ENCODE results near the gene IFITM10. TPM values are rescaled to one million over a fixed set of nuclear protein-coding genes. Genes with fewer than 3 reads are reported as not detected.
A peak's percentile ranks its signal among the peaks of the same experiment; 100 is the strongest.

The IFITM10 gene
- total RNA-seq, 1 donor = 18.1 TPM

- H3K36me3 ChIP-seq (ENCODE audit: insufficient read depth, low read length) = peaks cover 29% of the 10 kb centered on the region
- peak overlapping the region; percentile 97 for H3K27ac ChIP-seq (ENCODE audit: low read depth, low read length)
- H3K4me1 ChIP-seq (ENCODE audit: insufficient read depth, low read length) = peaks cover 43% of the 10 kb centered on the region
- peak overlapping the region; percentile 87 for H3K4me3 ChIP-seq (ENCODE audit: insufficient read depth, low read length)
- H3K27me3 ChIP-seq (ENCODE audit: insufficient read depth, low read length) = no peaks in the 10 kb centered on the region
- H3K4me2 ChIP-seq (ENCODE audit: insufficient read depth, low read length) = peak overlapping the region; percentile 94
- H2AFZ ChIP-seq (ENCODE audit: low read length) = peak overlapping the region; percentile 54
- TF ChIP-seq CTCF (IDR thresholded peaks at IDR 0.05; ENCODE audit: extremely low read depth, low read depth, low read length) = no peak
- DNase-seq (ENCODE audit: insufficient read length, low spot score, missing footprints) = peak; percentile 100
- H3K9me3 ChIP-seq (ENCODE audit: low read depth, low read length) = no peaks in the 10 kb centered on the region
- H3K79me2 ChIP-seq (ENCODE audit: insufficient read depth, low read length) = peaks cover 27% of the 10 kb centered on the region
- H4K20me1 ChIP-seq (ENCODE audit: insufficient read depth, low read length) = peaks cover 39% of the 10 kb centered on the region
These were observed 722 bp downstream of the IFITM10 start for GRCh38 chr11:1749395-1750351.

GRCh38 chr11:1748636-1749394, 1.6 kb downstream of the IFITM10 start:
- H3K36me3 ChIP-seq (ENCODE audit: insufficient read depth, low read length) = peaks cover 29% of the 10 kb centered on the region
- peaks cover 43% of the 10 kb centered on the region for H3K4me1 ChIP-seq (ENCODE audit: insufficient read depth, low read length)
- H3K4me3 ChIP-seq (ENCODE audit: insufficient read depth, low read length) = peak overlapping the region; percentile 87
- H3K27ac ChIP-seq (ENCODE audit: low read depth, low read length) = peak overlapping the region; percentile 97
- H3K27me3 ChIP-seq (ENCODE audit: insufficient read depth, low read length) = no peaks in the 10 kb centered on the region
- no peak overlapping the region for H2AFZ ChIP-seq (ENCODE audit: low read length)
- TF ChIP-seq CTCF (IDR thresholded peaks at IDR 0.05; ENCODE audit: extremely low read depth, low read depth, low read length) = no peak
- DNase-seq (ENCODE audit: insufficient read length, low spot score, missing footprints) = peak; percentile 97
- peaks cover 27% of the 10 kb centered on the region for H3K79me2 ChIP-seq (ENCODE audit: insufficient read depth, low read length)
- H4K20me1 ChIP-seq (ENCODE audit: insufficient read depth, low read length) = peaks cover 48% of the 10 kb centered on the region
- no peaks in the 10 kb centered on the region for H3K9me3 ChIP-seq (ENCODE audit: low read depth, low read length)
- peak overlapping the region; percentile 94 for H3K4me2 ChIP-seq (ENCODE audit: insufficient read depth, low read length)

- Histone ChIP-seq H4K20me1 (ENCODE audit: insufficient read depth, low read length) (peaks cover 55% of the 10 kb centered on the region), H3K79me2 (ENCODE audit: insufficient read depth, low read length) (peaks cover 27% of the 10 kb centered on the region), H3K36me3 (ENCODE audit: insufficient read depth, low read length) (peaks cover 28% of the 10 kb centered on the region), H3K4me3 (ENCODE audit: insufficient read depth, low read length) (peak overlapping the region; percentile 87), H3K4me2 (ENCODE audit: insufficient read depth, low read length) (peak overlapping the region; percentile 94), H2AFZ (ENCODE audit: low read length) (no peak overlapping the region), H3K4me1 (ENCODE audit: insufficient read depth, low read length) (peaks cover 43% of the 10 kb centered on the region), H3K27ac (ENCODE audit: low read depth, low read length) (peak overlapping the region; percentile 97), H3K27me3 (ENCODE audit: insufficient read depth, low read length) (no peaks in the 10 kb centered on the region), H3K9me3 (ENCODE audit: low read depth, low read length) (no peaks in the 10 kb centered on the region)
- TF ChIP-seq CTCF (IDR thresholded peaks at IDR 0.05; ENCODE audit: extremely low read depth, low read depth, low read length) = no peak
- DNase-seq (ENCODE audit: insufficient read length, low spot score, missing footprints) = peak; percentile 95
These were observed 2.4 kb downstream of the IFITM10 start for GRCh38 chr11:1747753-1748635.
